Measurements from ENCODE around the gene KLHDC2.
"Not testable (repeated sequence)": the region's sequence is repeated elsewhere in the genome, so short reads cannot be mapped to it uniquely, and the experiment has no call there.

KLHDC2 gene

GRCh38 chr14:49781040-49781439, 13.1 kb downstream of the KLHDC2 start:
- not testable (repeated sequence) for DNase-seq (ENCODE audit: low spot score)

DNA sequence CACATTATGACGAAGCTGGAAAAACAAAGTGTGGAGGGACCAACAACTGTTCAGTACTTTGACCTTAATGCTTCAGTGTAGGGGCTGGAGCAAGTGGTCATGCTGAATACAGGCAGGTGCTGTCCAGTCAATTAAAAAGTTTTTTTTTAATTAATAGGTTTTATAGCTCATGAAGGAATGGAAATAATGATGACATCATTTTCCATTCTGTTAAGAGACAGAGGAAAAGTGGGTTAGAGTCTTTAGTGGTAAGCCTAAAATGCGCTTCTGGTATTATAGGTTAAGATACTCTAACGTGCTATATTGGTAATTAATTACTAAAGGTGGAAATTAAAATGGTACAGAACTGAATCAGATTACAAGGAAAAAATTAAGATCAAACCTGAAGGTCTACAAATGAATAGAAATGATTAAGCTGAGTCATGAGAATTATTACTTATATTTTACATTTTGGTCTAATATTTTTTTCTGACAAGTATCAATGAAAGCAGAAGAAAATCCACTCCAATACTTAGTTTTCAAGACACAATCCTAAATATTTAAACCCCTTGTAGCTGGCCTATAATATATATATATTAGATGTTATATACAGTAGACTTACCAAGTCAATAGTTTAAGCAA, 15.6 kb downstream of the KLHDC2 start:
- no peak for DNase-seq (ENCODE audit: low spot score)

DNA sequence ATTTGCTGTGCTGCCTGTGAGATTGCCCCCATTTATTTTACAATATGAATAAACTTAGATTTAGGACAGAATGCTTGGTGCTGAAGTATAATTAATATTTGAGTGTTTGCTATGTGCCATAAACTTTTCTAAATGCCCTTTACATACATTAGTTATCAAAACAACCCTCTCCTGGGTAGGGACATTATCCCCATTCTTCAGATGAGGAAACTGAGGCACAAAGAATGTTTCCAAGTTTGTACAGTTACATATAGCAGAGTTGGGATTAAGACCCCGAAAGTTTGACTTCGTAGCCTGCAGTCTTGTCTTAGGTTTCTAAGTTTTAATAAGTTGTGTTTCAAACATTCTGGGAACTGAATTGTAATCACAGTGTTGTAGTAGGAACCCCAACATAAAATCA, 18.4 kb downstream of the KLHDC2 start:
- no peak for DNase-seq (ENCODE audit: low spot score)

DNA sequence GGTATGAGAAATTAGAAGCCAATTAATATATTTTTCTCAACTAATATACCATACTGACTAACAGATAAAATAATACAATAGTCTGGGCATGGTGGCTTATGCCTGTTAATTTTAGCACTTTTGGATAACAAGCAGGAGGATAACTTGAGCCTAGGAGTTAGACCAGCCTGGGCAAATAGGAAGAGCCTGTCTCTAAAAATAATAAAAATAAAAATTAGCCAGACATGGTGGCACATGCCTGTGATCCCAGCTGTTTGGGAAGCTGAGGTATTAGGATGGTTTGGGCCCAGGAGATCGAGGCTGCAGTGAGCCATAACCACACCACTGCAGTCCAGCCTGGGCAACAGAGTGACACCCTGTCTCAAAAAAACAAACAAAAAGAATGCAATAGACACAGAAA, 24.7 kb downstream of the KLHDC2 start:
- DNase-seq (ENCODE audit: low spot score): no peak

GRCh38 chr14:49796025-49796424, 28.1 kb downstream of the KLHDC2 start:
- DNase-seq (ENCODE audit: low spot score): no peak

GRCh38 chr14:49808780-49809179, 40.8 kb downstream of the KLHDC2 start:
- no peak for DNase-seq (ENCODE audit: low spot score)

- not testable (repeated sequence) for DNase-seq (ENCODE audit: low spot score)
Measured at GRCh38 chr14:49816118-49816517, 48.2 kb downstream of the KLHDC2 start.

DNA sequence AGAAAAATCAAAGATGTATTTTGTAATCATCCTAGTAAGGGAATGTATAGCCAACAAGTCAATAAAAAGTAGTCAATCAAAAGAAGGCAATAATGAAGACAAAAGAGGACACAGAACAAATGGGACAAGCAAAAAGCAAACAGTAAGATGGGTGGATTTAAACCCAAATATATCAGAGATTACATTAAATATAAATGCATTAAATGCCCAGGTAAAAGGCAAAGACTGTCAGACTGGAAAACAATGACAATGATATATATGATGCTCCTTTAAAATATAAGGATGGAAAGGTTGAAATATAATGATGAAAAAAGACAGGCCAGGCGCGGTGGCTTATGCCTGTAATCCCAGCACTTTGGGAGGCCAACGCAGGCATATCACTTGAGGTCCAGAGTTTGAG, 48.9 kb downstream of the KLHDC2 start:
- DNase-seq (ENCODE audit: low spot score): no peak

DNA sequence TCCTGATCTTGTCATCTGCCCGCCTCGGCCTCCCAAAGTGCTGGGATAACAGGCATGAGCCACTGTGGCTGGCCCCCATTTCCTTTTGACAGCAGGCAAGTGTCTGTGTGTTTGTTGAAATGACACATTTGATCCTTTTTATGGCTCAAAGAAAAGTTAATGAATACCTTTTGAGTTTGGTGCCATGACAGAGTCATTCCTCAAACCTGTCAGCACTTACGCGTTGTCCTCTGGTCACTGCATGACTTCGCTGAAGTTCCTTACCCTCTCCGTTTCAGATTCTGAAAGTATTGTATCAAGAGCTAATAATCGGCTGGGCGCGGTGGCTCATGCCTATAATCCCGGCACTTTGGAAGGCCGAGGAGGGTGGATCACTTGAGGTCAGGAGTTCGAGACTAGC, 52.2 kb downstream of the KLHDC2 start:
- no peak for DNase-seq (ENCODE audit: low spot score)

GRCh38 chr14:49828640-49829039, 60.7 kb downstream of the KLHDC2 start:
- no peak for DNase-seq (ENCODE audit: low spot score)

Measured in GM03348 (cell line).